ENCODE results near the gene CDYL. TPM values are rescaled to one million over a fixed set of nuclear protein-coding genes. Genes with fewer than 3 reads are reported as not detected.

Gene CDYL
- 28.9 and 32.0 TPM in 2 replicates for total RNA-seq (2014; rRNA removed; shearing (Covaris generic))

GRCh38 chr6:4776131-4776492 lies at the start of gene CDYL:
TSS of gene CDYL (plus strand) at chr6:4776404. CDS start at chr6:4776784, 380 bp downstream.
- DNase-seq (ENCODE audit: low spot score) = peak; percentile 51

GRCh38 chr6:4726645-4727044 lies 49.6 kb upstream of the CDYL start:
- DNase-seq (ENCODE audit: low spot score) = no peak

GRCh38 chr6:4727217-4727616 lies 49.0 kb upstream of the CDYL start:
- no peak for DNase-seq (ENCODE audit: low spot score)

GRCh38 chr6:4727671-4728435 lies 48.4 kb upstream of the CDYL start:
- DNase-seq (ENCODE audit: low spot score) = peak; percentile 41

- no peak for DNase-seq (ENCODE audit: low spot score)
Measured at GRCh38 chr6:4728436-4728769, 47.8 kb upstream of the CDYL start.

- DNase-seq (ENCODE audit: low spot score) = no peak
Measured at GRCh38 chr6:4728926-4729325, 47.3 kb upstream of the CDYL start.

- no peak for DNase-seq (ENCODE audit: low spot score)
Measured at GRCh38 chr6:4731996-4732395, 44.2 kb upstream of the CDYL start.

- DNase-seq (ENCODE audit: low spot score) = peak; percentile 94
Measured at GRCh38 chr6:4732691-4733315, 43.4 kb upstream of the CDYL start.

- DNase-seq (ENCODE audit: low spot score) = no peak
Measured at GRCh38 chr6:4736371-4736873, 39.8 kb upstream of the CDYL start.

- DNase-seq (ENCODE audit: low spot score) = no peak
Measured at GRCh38 chr6:4740032-4740431, 36.2 kb upstream of the CDYL start.

- no peak for DNase-seq (ENCODE audit: low spot score)
Measured at GRCh38 chr6:4743062-4743461, 33.1 kb upstream of the CDYL start.

- no peak for DNase-seq (ENCODE audit: low spot score)
Measured at GRCh38 chr6:4743926-4744325, 32.3 kb upstream of the CDYL start.

- no peak for DNase-seq (ENCODE audit: low spot score)
Measured at GRCh38 chr6:4747588-4747987, 28.6 kb upstream of the CDYL start.

GRCh38 chr6:4751823-4752464 lies 24.3 kb upstream of the CDYL start:
- no peak for DNase-seq (ENCODE audit: low spot score)

- DNase-seq (ENCODE audit: low spot score) = no peak
Measured at GRCh38 chr6:4756247-4756646, 20.0 kb upstream of the CDYL start.

- no peak for DNase-seq (ENCODE audit: low spot score)
Measured at GRCh38 chr6:4759997-4760396, 16.2 kb upstream of the CDYL start.

GRCh38 chr6:4760773-4761172 lies 15.4 kb upstream of the CDYL start:
- no peak for DNase-seq (ENCODE audit: low spot score)

GRCh38 chr6:4762294-4762693 lies 13.9 kb upstream of the CDYL start:
- DNase-seq (ENCODE audit: low spot score) = no peak

- DNase-seq (ENCODE audit: low spot score) = no peak
Measured at GRCh38 chr6:4763921-4764320, 12.3 kb upstream of the CDYL start.

- DNase-seq (ENCODE audit: low spot score) = no peak
Measured at GRCh38 chr6:4768815-4769214, 7.4 kb upstream of the CDYL start.

GRCh38 chr6:4772750-4773149 lies 3.5 kb upstream of the CDYL start:
- DNase-seq (ENCODE audit: low spot score) = no peak

GRCh38 chr6:4773181-4773580 lies 3.0 kb upstream of the CDYL start:
- DNase-seq (ENCODE audit: low spot score) = no peak

GRCh38 chr6:4774296-4774695 lies 1.9 kb upstream of the CDYL start:
- DNase-seq (ENCODE audit: low spot score) = no peak
